Hepatocyte (in vitro differentiated cells): ENCODE measurements around the gene GLYATL3.

Source experiments
- CTCF ChIP-seq: fragments of 200-600 bp; sonication (generic); IDR thresholded peaks from 2 replicates; pipeline ENCODE4 v1.5.1; 2016; ENCODE audit warnings: antibody characterized with exemption, mild to moderate bottlenecking; ENCODE audit not compliant: poor library complexity
- EZH2 ChIP-seq: fragments of 200-600 bp; sonication (generic); IDR thresholded peaks from 2 replicates; pipeline ENCODE4 v1.6.1; 2016; ENCODE audit warnings: antibody characterized with exemption, mild to moderate bottlenecking, borderline replicate concordance
- EZH2phosphoT487 ChIP-seq: fragments of 200-600 bp; sonication (generic); IDR thresholded peaks from one replicate; pipeline ENCODE4 v1.6.1; 2018; ENCODE audit warnings: antibody characterized with exemption, mild to moderate bottlenecking, low read depth, moderate library complexity; ENCODE audit not compliant: unreplicated experiment, severe bottlenecking

- no peak for TF ChIP-seq CTCF
- no peak for TF ChIP-seq EZH2phosphoT487
- TF ChIP-seq EZH2 = no peak
These were observed 50.2 kb downstream of the GLYATL3 start for GRCh38 chr6:49549691-49550491.
